BJ (cell line): ENCODE data around the gene IFI44. TPM values are rescaled to one million over a fixed set of nuclear protein-coding genes. Genes with fewer than 3 reads are reported as not detected.

Experiments
- CTCF ChIA-PET: fragments of 350-600 bp; formaldehyde crosslinking; extraction: SDS; loops from one replicate; lab custom pipeline; 2021; ENCODE audit warnings: antibody characterized with exemption, inconsistent platforms; lab: Yijun Ruan, JAX
- POLR2A ChIA-PET: fragments of 300-600 bp; sonication (Branson Sonifier 250); formaldehyde crosslinking; extraction: SDS; loops from one replicate; lab custom pipeline; 2021; ENCODE audit warnings: antibody characterized with exemption; lab: Charles Lee
- DNase-seq: peaks from one replicate; pipeline ENCODE4 v3.0.0-alpha.2; 2011; ENCODE audit warnings: low read depth
- H3K27me3 ChIP-seq: 2 replicates; pipeline ENCODE4 v1.6.0; 2011; ENCODE audit warnings: low read length; ENCODE audit not compliant: control insufficient read depth, insufficient read depth
- H3K36me3 ChIP-seq: 2 replicates; pipeline ENCODE4 v1.5.1; 2011; ENCODE audit warnings: low read length; ENCODE audit not compliant: control insufficient read depth, insufficient read depth
- H3K4me3 ChIP-seq: 2 replicates; pipeline ENCODE4 v1.5.1; 2011; ENCODE audit warnings: low read depth, mild to moderate bottlenecking, control low read depth, low read length
- polyA plus RNA-seq: library from polyadenylated mRNA; depleted of rRNA; stranded (reverse); fragments of >200 nt; gene quantifications from 2 replicates; pipeline ENCODE4 v1.2.3, GENCODE V29; 2011; rRNA removed
- TF ChIP-seq, protein P1 (sequence below): IDR thresholded peaks from 2 replicates; pipeline ENCODE4 v1.5.1; 2011; ENCODE audit warnings: low read depth, mild to moderate bottlenecking, control low read depth, inconsistent platforms, low read length, moderate library complexity; ENCODE audit not compliant: insufficient read depth

IFI44 gene
- polyA plus RNA-seq, 1 experiment, result 2.2 TPM

DNA sequence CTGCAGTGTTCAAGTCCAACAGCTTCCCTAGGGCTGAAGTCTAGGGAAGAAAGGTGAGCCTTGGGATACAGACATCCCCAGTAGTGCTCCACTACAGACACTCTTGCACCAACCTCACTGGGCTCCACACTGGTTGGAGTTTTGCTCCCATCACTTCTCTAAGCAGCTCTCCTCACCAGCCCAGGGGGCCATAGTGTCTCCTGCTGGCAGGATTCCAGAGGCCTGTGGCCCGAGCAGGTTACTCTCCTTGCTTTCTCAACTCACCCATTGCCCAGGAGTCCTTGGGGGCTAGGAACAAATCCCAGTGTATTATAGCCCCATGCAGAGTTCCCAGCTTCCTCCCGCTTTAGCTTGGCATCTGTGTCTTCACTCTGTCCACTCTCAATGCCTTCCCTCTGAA lies 52.8 kb downstream of the IFI44 start:
- DNase-seq, result no peak
- Histone ChIP-seq H3K27me3 (no peaks in the 10 kb centered on the region), H3K4me3 (no peak overlapping the region), H3K36me3 (no peaks in the 10 kb centered on the region)
- ChIA-PET POLR2A (no interaction called here), CTCF (no interaction called here)
- TF ChIP-seq, protein P1, sequence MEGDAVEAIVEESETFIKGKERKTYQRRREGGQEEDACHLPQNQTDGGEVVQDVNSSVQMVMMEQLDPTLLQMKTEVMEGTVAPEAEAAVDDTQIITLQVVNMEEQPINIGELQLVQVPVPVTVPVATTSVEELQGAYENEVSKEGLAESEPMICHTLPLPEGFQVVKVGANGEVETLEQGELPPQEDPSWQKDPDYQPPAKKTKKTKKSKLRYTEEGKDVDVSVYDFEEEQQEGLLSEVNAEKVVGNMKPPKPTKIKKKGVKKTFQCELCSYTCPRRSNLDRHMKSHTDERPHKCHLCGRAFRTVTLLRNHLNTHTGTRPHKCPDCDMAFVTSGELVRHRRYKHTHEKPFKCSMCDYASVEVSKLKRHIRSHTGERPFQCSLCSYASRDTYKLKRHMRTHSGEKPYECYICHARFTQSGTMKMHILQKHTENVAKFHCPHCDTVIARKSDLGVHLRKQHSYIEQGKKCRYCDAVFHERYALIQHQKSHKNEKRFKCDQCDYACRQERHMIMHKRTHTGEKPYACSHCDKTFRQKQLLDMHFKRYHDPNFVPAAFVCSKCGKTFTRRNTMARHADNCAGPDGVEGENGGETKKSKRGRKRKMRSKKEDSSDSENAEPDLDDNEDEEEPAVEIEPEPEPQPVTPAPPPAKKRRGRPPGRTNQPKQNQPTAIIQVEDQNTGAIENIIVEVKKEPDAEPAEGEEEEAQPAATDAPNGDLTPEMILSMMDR, result no peak

DNA sequence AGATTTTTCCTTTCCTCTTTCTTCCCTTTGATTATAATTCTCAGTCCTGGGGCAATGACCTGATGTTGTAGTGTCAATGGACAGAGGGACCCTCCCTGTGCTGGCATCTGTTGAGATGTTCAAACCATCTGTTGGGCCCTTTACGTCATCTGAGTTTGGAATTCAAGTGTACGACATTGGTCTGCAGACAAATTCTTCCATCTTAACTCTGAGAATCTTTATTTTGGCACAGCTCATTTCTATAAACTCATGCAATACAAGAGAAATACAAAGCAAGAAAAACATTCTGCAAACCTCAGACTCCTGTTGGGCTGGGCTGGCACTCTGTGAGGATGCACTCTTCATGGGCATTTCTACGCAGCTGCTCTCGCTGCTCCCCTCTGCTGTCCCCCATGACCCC lies 54.2 kb downstream of the IFI44 start:
- CTCF ChIA-PET, result interaction anchor here (1.4 kb wide), 1 partner anchor 11 kb away, joined by 3 read pairs; no protein-coding TSS in a partner anchor
- no peak for DNase-seq
- POLR2A ChIA-PET, result no interaction called here
- no peak overlapping the region for H3K4me3 ChIP-seq
- TF ChIP-seq, protein P1, result no peak
- H3K36me3 ChIP-seq, result no peaks in the 10 kb centered on the region
- H3K27me3 ChIP-seq, result no peaks in the 10 kb centered on the region

DNA sequence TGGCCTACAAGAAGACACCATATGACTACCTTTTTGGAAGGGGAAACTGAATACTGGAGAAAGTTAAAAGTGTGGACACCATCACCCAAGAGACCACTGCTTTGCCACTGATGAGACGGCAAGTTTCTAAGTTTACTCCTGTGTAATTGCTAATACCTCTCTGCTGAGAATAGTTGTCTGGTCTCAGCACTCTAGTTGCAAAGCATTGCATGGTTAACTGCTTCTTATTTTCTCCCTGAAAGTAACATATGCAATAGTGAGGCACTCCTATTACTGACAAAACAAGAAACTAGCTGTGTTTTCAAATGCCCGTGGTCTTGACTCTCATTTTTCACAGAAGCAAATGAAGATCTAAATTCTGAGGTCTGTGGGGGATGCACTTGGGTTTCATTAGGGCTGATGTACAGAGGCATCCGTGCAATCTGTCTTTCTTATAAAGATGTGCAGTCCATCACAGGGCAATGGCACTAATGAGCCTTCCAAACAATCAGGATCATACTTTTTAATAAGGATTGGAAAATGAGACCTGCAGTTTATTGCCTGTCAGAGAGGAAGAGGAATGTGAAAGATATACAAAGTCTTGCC lies 62.9 kb downstream of the IFI44 start:
- H3K27me3 ChIP-seq, result no peaks in the 10 kb centered on the region

DNA sequence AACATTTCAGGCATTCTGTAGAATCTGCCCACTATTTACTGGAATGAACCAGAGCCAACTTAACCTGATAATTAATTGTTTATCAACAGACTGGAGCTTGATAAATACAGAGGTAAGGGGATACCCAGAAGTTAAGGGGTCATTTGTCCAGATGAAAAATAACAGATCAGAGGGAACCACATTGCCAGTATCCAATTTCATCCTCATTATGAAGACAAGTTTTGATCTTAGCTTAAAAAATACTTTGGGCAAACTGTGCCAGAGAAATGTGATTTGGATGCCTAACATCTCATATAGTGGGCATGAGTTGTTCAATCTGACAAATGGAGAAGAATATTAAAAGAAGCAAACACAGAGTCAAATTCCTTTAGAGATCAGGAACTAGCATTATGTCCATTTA lies 63.7 kb downstream of the IFI44 start:
- TF ChIP-seq, protein P1, result no peak
- Histone ChIP-seq H3K27me3 (no peaks in the 10 kb centered on the region), H3K4me3 (no peak overlapping the region), H3K36me3 (no peaks in the 10 kb centered on the region)
- ChIA-PET POLR2A (no interaction called here), CTCF (interaction anchor here (0.5 to 1.6 kb wide), 3 partner anchors 9 to 892 kb away, joined by 3 to 4 read pairs (median 3); no protein-coding TSS in a partner anchor)
- DNase-seq, result no peak

More for the DNA sequence above, 62.9 kb downstream of the IFI44 start:
- ChIA-PET CTCF (interaction anchor here (0.5 to 0.6 kb wide), 2 partner anchors 128 to 893 kb away, joined by 3 read pairs; no protein-coding TSS in a partner anchor), POLR2A (no interaction called here)
- H3K4me3 ChIP-seq, result no peak overlapping the region
- no peaks in the 10 kb centered on the region for H3K36me3 ChIP-seq
- no peak for DNase-seq
- TF ChIP-seq, protein P1, result no peak

Other genes with a start within 250 kb of the IFI44 start
- 4.1 and 7.8 TPM in 2 replicates for gene PTGFR, start 158.9 kb upstream of the IFI44 start, polyA plus RNA-seq
- gene IFI44L, start 29.4 kb upstream of the IFI44 start, polyA plus RNA-seq, result 0.28 and 1.1 TPM in 2 replicates